GM12872 (cell line): ENCODE results near the gene BRI3.

Source experiments
- CTCF ChIP-seq: IDR thresholded peaks from 3 replicates; pipeline ENCODE4 v1.5.1; 2011; ENCODE audit warnings: low read depth, mild to moderate bottlenecking, low read length, moderate library complexity; ENCODE audit not compliant: insufficient read depth

Gene BRI3

DNA sequence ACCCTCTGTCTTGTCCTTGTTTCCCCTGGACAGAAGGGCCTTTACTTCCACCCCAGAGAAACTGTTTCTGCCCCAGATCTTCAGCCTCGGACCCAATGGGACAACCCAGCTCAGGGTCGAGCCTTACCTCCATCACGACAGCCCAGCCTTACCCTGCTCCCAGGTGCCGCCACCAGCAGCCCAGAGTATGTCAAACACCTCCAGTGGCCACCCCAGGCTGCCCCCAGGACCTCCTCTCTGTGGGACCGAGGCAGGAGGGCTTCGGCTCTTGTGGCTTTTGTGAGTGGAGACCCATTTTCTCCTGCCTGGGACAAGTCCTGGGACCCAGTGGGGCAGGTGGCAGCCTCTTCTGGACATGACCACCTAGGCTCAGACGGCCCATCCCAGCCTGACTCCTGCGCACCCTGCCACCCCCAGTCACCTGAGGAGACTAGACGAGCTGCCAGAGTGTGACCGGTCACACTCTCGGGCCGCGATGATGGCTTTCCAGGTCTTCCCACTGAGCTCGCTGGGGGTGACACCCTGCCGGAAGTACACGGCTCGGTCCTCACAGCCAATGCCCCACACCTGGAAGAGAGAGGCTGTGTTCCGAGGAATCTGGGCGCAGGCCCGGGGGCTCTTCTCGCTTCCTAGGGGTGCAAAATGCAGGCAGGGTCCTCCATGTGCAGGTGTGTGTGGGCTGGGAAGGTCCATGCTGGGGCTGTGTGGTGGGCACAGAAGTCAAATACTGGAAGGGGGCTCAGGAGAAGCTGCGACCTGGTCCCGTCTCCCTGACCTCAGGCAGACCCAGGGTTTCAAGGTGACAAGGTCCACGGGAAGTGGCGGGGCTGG lies 44.9 kb upstream of the BRI3 start:
- TF ChIP-seq CTCF: no peak

- no peak for TF ChIP-seq CTCF
These were observed 43.4 kb upstream of the BRI3 start for GRCh38 chr7:98238076-98238475.

DNA sequence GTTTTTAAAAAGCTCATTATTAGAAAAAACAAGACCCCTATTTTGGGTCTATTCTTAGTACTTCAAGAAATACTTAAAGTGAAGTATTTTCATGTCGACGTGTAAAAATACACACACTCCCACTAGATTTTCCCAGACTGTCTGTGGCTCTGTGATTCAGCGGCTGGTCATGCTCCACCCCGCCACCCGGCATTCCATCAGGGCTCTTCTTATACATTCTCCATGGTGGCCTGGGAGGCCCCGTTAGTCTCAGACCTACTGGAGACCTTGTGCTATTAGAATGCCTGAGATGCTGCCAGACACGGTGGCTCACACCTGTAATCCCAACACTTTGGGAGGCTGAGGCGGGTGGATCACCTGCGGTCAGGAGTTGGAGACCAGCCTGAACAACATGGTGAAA lies 42.5 kb upstream of the BRI3 start:
- TF ChIP-seq CTCF: no peak

DNA sequence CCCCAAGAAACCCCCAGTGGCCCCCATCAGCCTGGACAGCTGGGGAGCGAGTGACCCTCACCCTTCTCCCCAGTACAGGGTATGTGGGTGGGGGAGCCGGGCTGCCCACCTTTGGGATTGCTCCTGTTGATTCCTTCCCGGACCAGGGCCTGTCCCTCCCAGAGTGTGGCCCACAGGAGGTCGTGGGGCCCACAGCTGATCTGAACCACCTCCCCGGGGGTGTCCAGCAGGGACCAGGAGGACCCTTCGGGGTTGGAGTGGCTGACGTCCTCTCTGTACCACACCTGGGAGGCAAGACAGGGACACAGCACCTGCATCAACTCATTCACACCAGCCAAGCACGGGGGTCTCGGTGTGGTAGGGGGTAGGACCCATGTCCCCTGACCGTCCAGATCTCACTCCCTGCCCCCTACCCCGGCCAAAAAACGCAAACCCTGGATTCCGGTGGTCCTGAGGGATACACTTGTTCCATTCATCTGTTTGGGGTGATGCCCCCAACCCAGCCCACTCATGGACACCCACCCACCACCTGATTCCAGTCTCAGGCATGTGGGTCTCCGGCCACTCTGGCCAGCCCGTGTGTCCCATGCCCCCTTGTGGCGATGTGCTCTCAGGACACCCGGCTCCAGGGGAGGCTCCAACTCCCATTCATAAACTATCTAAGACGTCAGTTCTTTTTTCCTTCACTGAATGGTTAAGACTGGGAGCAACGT lies 40.4 kb upstream of the BRI3 start:
- TF ChIP-seq CTCF: peak; percentile 84

GRCh38 chr7:98241674-98242241 lies 39.7 kb upstream of the BRI3 start:
- no peak for TF ChIP-seq CTCF

DNA sequence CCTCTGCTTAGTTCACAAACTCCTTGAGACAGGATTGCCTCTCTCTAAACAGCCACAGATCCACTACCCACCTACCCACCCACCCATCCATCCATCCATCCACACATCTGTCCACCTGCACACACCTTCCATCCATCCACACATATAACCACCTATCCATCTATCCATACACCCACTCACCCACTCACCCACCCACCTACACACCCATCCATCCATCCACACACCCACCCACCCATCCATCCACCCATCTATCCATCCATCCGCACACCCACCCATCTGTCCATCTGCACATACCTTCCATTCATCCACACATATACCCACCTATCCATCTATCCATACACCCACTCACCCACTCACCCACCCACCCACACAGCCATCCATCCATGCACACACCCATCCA lies 39.1 kb upstream of the BRI3 start:
- no peak for TF ChIP-seq CTCF

DNA sequence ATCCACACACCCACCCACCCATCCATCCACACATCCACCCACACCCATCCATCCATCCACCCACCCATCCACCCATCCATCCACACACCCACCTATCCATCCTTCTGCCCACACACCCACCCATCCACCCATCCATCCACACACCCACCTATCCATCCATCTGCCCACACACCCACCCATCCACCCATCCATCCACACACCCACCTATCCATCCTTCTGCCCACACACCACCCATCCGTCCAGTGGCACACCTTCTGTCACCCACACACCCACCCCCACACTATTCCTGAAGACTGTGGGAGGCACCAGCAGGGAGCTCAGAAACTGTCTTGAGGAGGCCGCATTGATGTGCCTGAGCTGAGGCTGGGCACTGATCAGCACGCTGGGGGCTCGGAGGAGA lies 38.6 kb upstream of the BRI3 start:
- no peak for TF ChIP-seq CTCF
